HepG2 (cell line): Measurements from ENCODE around the gene GRHL3. TPM values are rescaled to one million over a fixed set of nuclear protein-coding genes. Genes with fewer than 3 reads are reported as not detected.

Source experiments
- ATAC-seq: fragments of 200-7000 bp; cut with Tn5 transposase; 3 replicates; pipeline ENCODE4 v1.9.1; 2020; ENCODE audit warnings: mild to moderate bottlenecking, moderate library complexity
- BruUV-seq: library from RNA; stranded (reverse); fragments of 400-500 nt; replicated peaks from 2 replicates; lab custom pipeline; 2021; lab: Mats Ljungman, UMichigan
- CTCF ChIA-PET: fragments of 300-600 bp; formaldehyde crosslinking; extraction: SDS; loops from one replicate; lab custom pipeline; 2021; ENCODE audit warnings: low total read pairs, inconsistent platforms, low intra/inter-chr PET ratio; lab: Yijun Ruan, JAX
- POLR2A ChIA-PET: fragments of 350-600 bp; sonication (Branson Sonifier 250); formaldehyde crosslinking; loops from one replicate; lab custom pipeline; 2020; ENCODE audit warnings: antibody characterized with exemption, inconsistent platforms; lab: Yijun Ruan, JAX
- DNase-seq: peaks from one replicate; pipeline ENCODE4 v3.0.0-alpha.2; 2015; ENCODE audit warnings: low spot score
- FAIRE-seq: peaks from 3 replicates; lab custom pipeline; 2011; peaks lifted over from hg19 to GRCh38; lab: Jason Lieb, UNC
- H2AFZ ChIP-seq: one replicate; pipeline ENCODE4 v1.6.1; 2011; ENCODE audit warnings: low read length, inconsistent platforms
- H3K27ac ChIP-seq: fragments of 300-600 bp; 3 replicates; pipeline ENCODE4 v1.8.0; 2011; ENCODE audit warnings: mixed run types, mild to moderate bottlenecking, mixed read lengths, low read length, inconsistent platforms; ENCODE audit not compliant: insufficient read depth; ENCODE audit errors: extremely low read length
- H3K27me3 ChIP-seq, 2 experiments: fragments of 200-600 bp in 1 of 2; 2 replicates in 1 of 2; 3 replicates in 1 of 2; pipeline versions ENCODE4 v1.6.0 to v1.8.0; 2011; ENCODE audit warnings: low read length in 2 of 2, mild to moderate bottlenecking in 2 of 2, moderate library complexity in 2 of 2, inconsistent platforms in 1 of 2; ENCODE audit not compliant: insufficient read depth in 2 of 2, control insufficient read depth in 1 of 2
- H3K36me3 ChIP-seq, 2 experiments: fragments of 200-600 bp in 1 of 2; replicated peaks in 1 of 2; 2 replicates in 1 of 2; 3 replicates in 1 of 2; pipeline versions ENCODE4 v1.5.1 to v1.8.0; 2011; ENCODE audit warnings: low read length in 2 of 2, inconsistent platforms in 1 of 2; ENCODE audit not compliant: insufficient read depth in 2 of 2, control insufficient read depth in 1 of 2
- H3K4me1 ChIP-seq: 2 replicates; pipeline ENCODE4 v1.5.1; 2012; ENCODE audit warnings: low read length, inconsistent platforms; ENCODE audit not compliant: insufficient read depth
- H3K4me2 ChIP-seq: 2 replicates; pipeline ENCODE4 v1.6.0; 2011; ENCODE audit warnings: low read depth, low read length, inconsistent platforms
- H3K4me3 ChIP-seq, 3 experiments: fragments of 200-600 bp in 1 of 3; sonication (generic), shearing (Covaris generic) in 1 of 3; replicated peaks in 1 of 3; 2 replicates each; pipeline ENCODE4 v1.5.1; 2011 to 2016; ENCODE audit warnings: low read length in 3 of 3, inconsistent platforms in 2 of 3, low read depth in 2 of 3, mild to moderate bottlenecking in 2 of 3, control low read depth in 1 of 3, mixed read lengths in 1 of 3; ENCODE audit not compliant: insufficient read depth in 1 of 3
- H3K79me2 ChIP-seq: one replicate; pipeline ENCODE4 v1.6.1; 2011; ENCODE audit warnings: low read length, inconsistent platforms; ENCODE audit not compliant: insufficient read depth
- H3K9ac ChIP-seq: 2 replicates; pipeline ENCODE4 v1.6.0; 2011; ENCODE audit warnings: mild to moderate bottlenecking, low read depth, low read length, inconsistent platforms; ENCODE audit not compliant: insufficient read depth
- H3K9me3 ChIP-seq: 2 replicates; pipeline ENCODE4 v1.5.1; 2012; ENCODE audit warnings: mild to moderate bottlenecking, low read length
- H4K20me1 ChIP-seq: 2 replicates; pipeline ENCODE4 v1.6.0; 2011; ENCODE audit warnings: inconsistent platforms, mild to moderate bottlenecking, low read length, moderate library complexity; ENCODE audit not compliant: insufficient read depth
- ATF2 ChIP-seq: sonication (generic); formaldehyde crosslinking; IDR thresholded peaks from 2 replicates; pipeline ENCODE4 v1.4.0; 2020; ENCODE audit warnings: missing genetic modification reagents
- CTCF ChIP-seq: sonication (generic); formaldehyde crosslinking; IDR thresholded peaks from 2 replicates; pipeline ENCODE4 v1.5.0; 2020; ENCODE audit warnings: mild to moderate bottlenecking, missing genetic modification reagents, moderate library complexity
- HINFP ChIP-seq: sonication (generic); formaldehyde crosslinking; IDR thresholded peaks from 2 replicates; pipeline ENCODE4 v1.4.0; 2020; ENCODE audit warnings: low read depth, mild to moderate bottlenecking, missing genetic modification reagents
- PRDM15 ChIP-seq: sonication (generic); formaldehyde crosslinking; IDR thresholded peaks from 2 replicates; pipeline ENCODE4 v1.4.0; 2020; ENCODE audit warnings: missing genetic modification reagents
- RARA ChIP-seq: IDR thresholded peaks from 2 replicates; pipeline ENCODE4 v1.6.1; 2016; ENCODE audit warnings: missing genetic modification reagents, missing compliant biosample characterization
- REPIN1 ChIP-seq: sonication (generic); formaldehyde crosslinking; IDR thresholded peaks from 2 replicates; pipeline ENCODE4 v1.8.0; 2022; ENCODE audit warnings: missing genetic modification reagents, low read depth, mild to moderate bottlenecking, borderline replicate concordance
- RFX5 ChIP-seq: IDR thresholded peaks from 2 replicates; pipeline ENCODE4 v1.6.1; 2011; ENCODE audit warnings: low read depth, low read length, improper control_type of control experiment
- SRSF4 ChIP-seq: fragments of 200-400 bp; formaldehyde crosslinking; IDR thresholded peaks from one replicate; pipeline ENCODE4 v1.6.1; 2018; ENCODE audit warnings: mild to moderate bottlenecking, low read depth, low read length, moderate library complexity; ENCODE audit not compliant: poor library complexity, severe bottlenecking
- TCF12 ChIP-seq, 2 experiments: fragments of 450-650 bp in 1 of 2; sonication (generic) in 1 of 2; formaldehyde crosslinking in 1 of 2; IDR thresholded peaks; 2 replicates each; pipeline versions ENCODE4 v1.6.1 to v1.8.0; 2017 to 2022; ENCODE audit warnings: antibody characterized with exemption in 1 of 2, mild to moderate bottlenecking in 1 of 2, missing genetic modification reagents in 1 of 2, moderate library complexity in 1 of 2
- ZFP37 ChIP-seq: sonication (generic); formaldehyde crosslinking; IDR thresholded peaks from 2 replicates; pipeline ENCODE4 v1.4.0; 2020; ENCODE audit warnings: missing genetic modification reagents, borderline replicate concordance
- ZNF207 ChIP-seq: fragments of 450-650 bp; IDR thresholded peaks from 2 replicates; pipeline ENCODE4 v1.6.1; 2016; ENCODE audit warnings: antibody characterized with exemption, borderline replicate concordance
- ZNF713 ChIP-seq: sonication (generic); formaldehyde crosslinking; IDR thresholded peaks from 2 replicates; pipeline ENCODE4 v1.4.0; 2020; ENCODE audit warnings: mild to moderate bottlenecking, missing genetic modification reagents
- WGBS: methylation state at CpG from one replicate; pipeline ENCODE4 v1.1.6; 2017; ENCODE audit warnings: low lambda C conversion rate; 5-methylcytosine and 5-hydroxymethylcytosine counted together
- in situ Hi-C: cut with HindIII; loops from 2 replicates; pipeline ENCODE4 v1.10.0; 2017; ENCODE audit warnings: low pct_unique_long_range_greater_than_20kb; ENCODE audit not compliant: extremely low pct_ligation_motif_present
- intact Hi-C: fragments of 100-400 bp; cut with micrococcal nuclease; formaldehyde crosslinking; loops from one replicate; pipeline ENCODE4 v1.10.0; 2022; ENCODE audit not compliant: unreplicated experiment
- polyA plus RNA-seq, 8 experiments: library from polyadenylated mRNA; depleted of rRNA in 3 of 8; stranded (reverse) in 7 of 8; unstranded in 1 of 8; fragments of >200 nt; fragmentation: Illumina TruSeq in 4 of 8; extraction: Trizol in 4 of 8; gene quantifications; 2 replicates each; pipeline versions ENCODE4 v1.2.1 to v1.2.3, GENCODE V29; 2011 to 2016; ENCODE audit warnings: low read depth in 4 of 8, missing spikeins in 1 of 8, mixed read lengths in 1 of 8; ENCODE audit not compliant: insufficient read depth in 1 of 8
- total RNA-seq, 5 experiments: library from RNA; depleted of rRNA; stranded (reverse); fragments of >200 nt; fragmentation: Illumina TruSeq; extraction: Trizol; gene quantifications; 2 replicates each; pipeline ENCODE4 v1.2.3, GENCODE V29; 2016; ENCODE audit warnings: low read depth in 1 of 5

Gene GRHL3
- total and polyA plus RNA-seq, 2 of the 13 experiments (the other 11 are each of a cell fraction or from before 2014, with no cell fraction given) = not detected

GRCh38 chr1:24362396-24362795 is 43.2 kb downstream of the GRHL3 start:
- POLR2A ChIA-PET = no interaction called here
- no peaks in the 10 kb centered on the region for H3K27me3 ChIP-seq
- H2AFZ ChIP-seq = no peak overlapping the region
- no peaks in the 10 kb centered on the region for H3K9me3 ChIP-seq
- no peaks in the 10 kb centered on the region for H4K20me1 ChIP-seq
- intact Hi-C loops = no loop called here
- no peak for FAIRE-seq
- no peaks in the 10 kb centered on the region for H3K4me1 ChIP-seq
- WGBS = 92% methylated on average over 1 of the region's 2 CpGs
- H3K79me2 ChIP-seq = no peaks in the 10 kb centered on the region
- no peak for DNase-seq
- no TSS peak for BruUV-seq
- no peak overlapping the region for H3K4me2 ChIP-seq
- TF ChIP-seq ZFP37 (CRISPR knock-in tag) (no peak), ATF2 (no peak), RFX5 (no peak), ZNF207 (no peak), TCF12 (IDR thresholded peaks at IDR 0.05) (no peak), TCF12 (CRISPR knock-in tag; IDR thresholded peaks at IDR 0.05) (no peak), PRDM15 (CRISPR knock-in tag) (no peak), CTCF (CRISPR knock-in tag) (no peak), ZNF713 (CRISPR knock-in tag) (no peak), REPIN1 (CRISPR knock-in tag) (no peak), RARA (CRISPR knock-in tag) (no peak), HINFP (no peak), SRSF4 (no peak)
- TF ChIP-seq, all 625 proteins: peak for 0
- no peak overlapping the region for H3K9ac ChIP-seq
- in situ Hi-C loops = no loop called here
- CTCF ChIA-PET = no interaction called here
- no peaks in the 10 kb centered on the region for H3K36me3 ChIP-seq
- no peak overlapping the region for H3K4me3 ChIP-seq
- no peak for ATAC-seq
- no peak overlapping the region for H3K27ac ChIP-seq
